SU-DHL-6 (cell line): ENCODE results near the gene IER5.

Experiments
- EZH2phosphoT487 ChIP-seq: fragments of 200-600 bp; sonication (generic), shearing (Covaris generic); conservative IDR thresholded peaks from 2 replicates; pipeline ENCODE4 v1.6.1; 2018; ENCODE audit warnings: mild to moderate bottlenecking, antibody characterized with exemption, low read length, moderate library complexity, mixed read lengths
- TF ChIP-seq, protein P1 (sequence below): fragments of 200-600 bp; sonication (generic); IDR thresholded peaks from one replicate; pipeline ENCODE4 v1.5.1; 2017; ENCODE audit warnings: antibody characterized with exemption, mild to moderate bottlenecking, low read length, moderate library complexity; ENCODE audit not compliant: insufficient read depth, poor library complexity, severe bottlenecking

DNA sequence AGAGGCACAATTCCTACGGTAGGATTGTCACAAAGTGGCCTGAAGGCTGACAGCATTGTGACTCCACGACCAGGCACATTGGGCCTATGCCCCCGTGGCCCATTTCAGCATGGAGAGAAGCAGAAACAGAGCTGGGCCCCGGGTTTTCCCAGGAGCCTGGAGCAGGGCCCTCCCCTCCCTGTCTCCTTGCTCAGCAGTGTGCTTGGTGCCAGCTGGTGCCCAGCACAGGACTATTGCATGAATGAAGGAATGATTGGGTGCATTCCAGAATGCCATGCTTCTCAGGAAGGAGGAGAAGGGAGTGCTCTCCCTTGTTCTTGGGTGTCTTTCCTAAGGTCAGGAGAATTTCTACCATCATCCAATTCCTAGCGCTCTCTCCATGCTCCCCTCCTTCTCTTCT is 33.7 kb downstream of the IER5 start:
- TF ChIP-seq, protein P1, sequence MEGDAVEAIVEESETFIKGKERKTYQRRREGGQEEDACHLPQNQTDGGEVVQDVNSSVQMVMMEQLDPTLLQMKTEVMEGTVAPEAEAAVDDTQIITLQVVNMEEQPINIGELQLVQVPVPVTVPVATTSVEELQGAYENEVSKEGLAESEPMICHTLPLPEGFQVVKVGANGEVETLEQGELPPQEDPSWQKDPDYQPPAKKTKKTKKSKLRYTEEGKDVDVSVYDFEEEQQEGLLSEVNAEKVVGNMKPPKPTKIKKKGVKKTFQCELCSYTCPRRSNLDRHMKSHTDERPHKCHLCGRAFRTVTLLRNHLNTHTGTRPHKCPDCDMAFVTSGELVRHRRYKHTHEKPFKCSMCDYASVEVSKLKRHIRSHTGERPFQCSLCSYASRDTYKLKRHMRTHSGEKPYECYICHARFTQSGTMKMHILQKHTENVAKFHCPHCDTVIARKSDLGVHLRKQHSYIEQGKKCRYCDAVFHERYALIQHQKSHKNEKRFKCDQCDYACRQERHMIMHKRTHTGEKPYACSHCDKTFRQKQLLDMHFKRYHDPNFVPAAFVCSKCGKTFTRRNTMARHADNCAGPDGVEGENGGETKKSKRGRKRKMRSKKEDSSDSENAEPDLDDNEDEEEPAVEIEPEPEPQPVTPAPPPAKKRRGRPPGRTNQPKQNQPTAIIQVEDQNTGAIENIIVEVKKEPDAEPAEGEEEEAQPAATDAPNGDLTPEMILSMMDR: no peak
- no peak for TF ChIP-seq EZH2phosphoT487
